Large intestine (tissue), 12 donors: Measurements from ENCODE around the gene HCAR1. TPM values are rescaled to one million over a fixed set of nuclear protein-coding genes. Genes with fewer than 3 reads are reported as not detected.
A peak's percentile ranks its signal among the peaks of the same experiment; 100 is the strongest.
"Not testable (repeated sequence)": the region's sequence is repeated elsewhere in the genome, so short reads cannot be mapped to it uniquely, and the experiment has no call there.

Experiments used
- DNase-seq, 2 donors: peaks; one replicate each; pipeline versions ENCODE4 v3.0.0 to v3.0.0-alpha.2; 2013
- H3K27ac ChIP-seq: one replicate; pipeline ENCODE4 v1.5.1; 2013; ENCODE audit warnings: low read length
- H3K27me3 ChIP-seq: 2 replicates; pipeline ENCODE4 v1.6.1; 2013; ENCODE audit warnings: low read length; ENCODE audit not compliant: control insufficient read depth, insufficient read depth
- H3K36me3 ChIP-seq: 2 replicates; pipeline ENCODE4 v1.6.1; 2013; ENCODE audit warnings: low read length; ENCODE audit not compliant: control insufficient read depth, insufficient read depth
- H3K4me1 ChIP-seq: one replicate; pipeline ENCODE4 v1.6.1; 2013; ENCODE audit warnings: low read length; ENCODE audit not compliant: control insufficient read depth, insufficient read depth
- H3K4me3 ChIP-seq: one replicate; pipeline ENCODE4 v1.5.1; 2013; ENCODE audit warnings: low read length
- H3K9me3 ChIP-seq: one replicate; pipeline ENCODE4 v1.6.1; 2013; ENCODE audit warnings: mild to moderate bottlenecking, low read depth, low read length, moderate library complexity; ENCODE audit not compliant: control insufficient read depth
- WGBS: methylation state at CpG from one replicate; pipeline ENCODE4 v1.1.5; 2013; ENCODE audit warnings: low lambda C conversion rate; ENCODE audit not compliant: insufficient coverage; 5-methylcytosine and 5-hydroxymethylcytosine counted together
- long read RNA-seq, 11 donors: transcript quantifications; one replicate each; lab custom pipeline, GENCODE V29; 2026
- polyA plus RNA-seq: library from polyadenylated mRNA; unstranded; fragments of 120-200 nt; gene quantifications from one replicate; pipeline ENCODE4 v1.2.1, GENCODE V29; 2013

Gene HCAR1
- polyA plus RNA-seq: 0.46 TPM
- long read RNA-seq, donor 1: 0 reads
- long read RNA-seq, donor 2: 0 reads
- long read RNA-seq, donor 3: 0 reads
- long read RNA-seq, donor 4: 0 reads
- long read RNA-seq, donor 5: 0 reads
- long read RNA-seq, donor 6: 0 reads
- long read RNA-seq, donor 7: 0 reads
- long read RNA-seq, donor 8, full-length matches to known transcripts: 2 of 111 reads
- long read RNA-seq, donor 8, partial matches to known transcripts: 74 of 111 reads
- long read RNA-seq, donor 8, other reads (novel, unspliced or antisense): 35 of 111 reads
- long read RNA-seq, donor 9, full-length matches to known transcripts: 1 of 1 reads
- long read RNA-seq, donor 9, partial matches to known transcripts: 0 of 1 reads
- long read RNA-seq, donor 9, other reads (novel, unspliced or antisense): 0 of 1 reads
- long read RNA-seq, donor 10, partial matches to known transcripts: 60 of 95 reads
- long read RNA-seq, donor 10, other reads (novel, unspliced or antisense): 35 of 95 reads
- long read RNA-seq, donor 11, full-length matches to known transcripts: 2 of 2 reads
- long read RNA-seq, donor 11, partial matches to known transcripts: 0 of 2 reads
- long read RNA-seq, donor 11, other reads (novel, unspliced or antisense): 0 of 2 reads

GRCh38 chr12:122730215-122731014 lies at the start of gene HCAR1:
Gene HCAR1 (minus strand): TSS chr12:122730844. CDS start chr12:122730339, 505 bp downstream.
- H3K27ac ChIP-seq: no peak within 1 kb of the TSS
- H3K4me3 ChIP-seq: no peak within 1 kb of the TSS
- peaks cover 9% of the 10 kb centered on the region for H3K4me1 ChIP-seq
- no peaks in the 10 kb centered on the region for H3K9me3 ChIP-seq
- DNase-seq: no peak
- H3K27me3 ChIP-seq: no peaks in the 10 kb centered on the region
- WGBS: no CpG with 5 or more reads among the region's 32 CpGs
- no peaks in the 10 kb centered on the region for H3K36me3 ChIP-seq

GRCh38 chr12:122757568-122757967 lies 26.9 kb upstream of the HCAR1 start:
- Histone ChIP-seq H3K4me1 (no peaks in the 10 kb centered on the region), H3K27ac (no peak overlapping the region), H3K4me3 (no peak overlapping the region), H3K36me3 (peaks cover 57% of the 10 kb centered on the region), H3K9me3 (no peaks in the 10 kb centered on the region), H3K27me3 (no peaks in the 10 kb centered on the region)
- no CpG with 5 or more reads among the region's 1 CpG for WGBS
- no peak for DNase-seq

GRCh38 chr12:122754790-122755189 lies 24.1 kb upstream of the HCAR1 start:
- Histone ChIP-seq H3K27ac (no peak overlapping the region), H3K4me1 (no peaks in the 10 kb centered on the region), H3K4me3 (no peak overlapping the region), H3K36me3 (peaks cover 40% of the 10 kb centered on the region), H3K27me3 (no peaks in the 10 kb centered on the region), H3K9me3 (no peaks in the 10 kb centered on the region)
- WGBS: 80% methylated on average over 1 of the region's 1 CpG
- DNase-seq: no peak

- no CpG with 5 or more reads among the region's 5 CpGs for WGBS
- DNase-seq: no peak
- no peaks in the 10 kb centered on the region for H3K9me3 ChIP-seq
- no peaks in the 10 kb centered on the region for H3K4me1 ChIP-seq
- peak overlapping the region; percentile 71 for H3K27ac ChIP-seq
- peak overlapping the region; percentile 86 for H3K4me3 ChIP-seq
- peaks cover 29% of the 10 kb centered on the region for H3K36me3 ChIP-seq
- H3K27me3 ChIP-seq: no peaks in the 10 kb centered on the region
These were observed 22.6 kb upstream of the HCAR1 start for GRCh38 chr12:122753319-122753650.

GRCh38 chr12:122752464-122753318 lies 22.0 kb upstream of the HCAR1 start, which contains the start of gene DENR:
Gene DENR (plus strand): TSS chr12:122752824. CDS start chr12:122753702, 878 bp downstream.
- H3K4me3 ChIP-seq: peak within 1 kb of the TSS; percentile 86
- no peaks in the 10 kb centered on the region for H3K9me3 ChIP-seq
- WGBS: 0% methylated on average over 3 of the region's 73 CpGs
- no peaks in the 10 kb centered on the region for H3K27me3 ChIP-seq
- H3K4me1 ChIP-seq: no peaks in the 10 kb centered on the region
- DNase-seq: peak; percentile 98 to 99
- H3K36me3 ChIP-seq: peaks cover 23% of the 10 kb centered on the region
- peak within 1 kb of the TSS; percentile 71 for H3K27ac ChIP-seq

GRCh38 chr12:122750781-122751515 lies 20.3 kb upstream of the HCAR1 start:
- H3K27ac ChIP-seq, H3K27me3 ChIP-seq, H3K4me3 ChIP-seq, H3K4me1 ChIP-seq, DNase-seq, H3K9me3 ChIP-seq, H3K36me3 ChIP-seq: not testable (repeated sequence)
- WGBS: no CpG with 5 or more reads among the region's 17 CpGs

GRCh38 chr12:122749569-122750332 lies 19.1 kb upstream of the HCAR1 start:
- WGBS: 75% methylated on average over 2 of the region's 6 CpGs
- no peaks in the 10 kb centered on the region for H3K4me1 ChIP-seq
- peaks cover 3% of the 10 kb centered on the region for H3K36me3 ChIP-seq
- no peak for DNase-seq
- no peaks in the 10 kb centered on the region for H3K27me3 ChIP-seq
- no peaks in the 10 kb centered on the region for H3K9me3 ChIP-seq
- no peak overlapping the region for H3K27ac ChIP-seq
- H3K4me3 ChIP-seq: no peak overlapping the region

GRCh38 chr12:122747224-122748135 lies 16.8 kb upstream of the HCAR1 start:
- Histone ChIP-seq H3K4me1 (no peaks in the 10 kb centered on the region), H3K36me3 (no peaks in the 10 kb centered on the region), H3K4me3 (no peak overlapping the region), H3K27ac (no peak overlapping the region), H3K27me3 (no peaks in the 10 kb centered on the region), H3K9me3 (no peaks in the 10 kb centered on the region)
- 94% methylated on average over 4 of the region's 9 CpGs for WGBS
- DNase-seq: no peak
